Measurements from ENCODE around the gene AKR1B15.

Gene AKR1B15

DNA sequence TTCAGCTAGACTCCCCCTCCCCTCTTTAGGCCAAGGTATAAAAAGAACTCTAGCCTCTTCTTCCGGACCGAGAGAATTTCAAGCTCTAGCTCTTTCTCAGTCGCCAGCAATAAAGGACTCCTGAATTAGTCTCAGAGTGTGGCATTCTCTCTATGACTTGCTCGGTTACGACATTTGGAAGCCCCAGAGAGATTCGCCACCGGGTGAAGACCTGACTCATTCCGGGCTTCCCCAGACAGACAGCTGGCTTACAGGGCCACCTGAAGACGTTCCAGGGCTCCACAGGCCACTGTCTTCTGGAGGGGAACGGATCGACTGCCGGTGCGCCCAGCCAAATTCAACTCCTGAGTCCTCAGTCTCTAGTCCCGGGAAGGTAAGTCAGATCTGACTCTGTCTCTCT is at the start of gene AKR1B15:
Gene AKR1B15, plus strand, starts transcription at position 234 of the 400 bp plus-strand sequence. CDS start 15,510 bp downstream, outside the sequence.
- Histone ChIP-seq H3K9me3 (ENCODE audit: control insufficient read depth in 5 of 5, low read length in 5 of 5) (no peaks in the 10 kb centered on the region), H3K4me3 (ENCODE audit: low read depth in 1 of 5, low read length in 5 of 5) (peak within 1 kb of the TSS in 3 of 5 donors; percentile 26 to 40 (median 33))

DNA sequence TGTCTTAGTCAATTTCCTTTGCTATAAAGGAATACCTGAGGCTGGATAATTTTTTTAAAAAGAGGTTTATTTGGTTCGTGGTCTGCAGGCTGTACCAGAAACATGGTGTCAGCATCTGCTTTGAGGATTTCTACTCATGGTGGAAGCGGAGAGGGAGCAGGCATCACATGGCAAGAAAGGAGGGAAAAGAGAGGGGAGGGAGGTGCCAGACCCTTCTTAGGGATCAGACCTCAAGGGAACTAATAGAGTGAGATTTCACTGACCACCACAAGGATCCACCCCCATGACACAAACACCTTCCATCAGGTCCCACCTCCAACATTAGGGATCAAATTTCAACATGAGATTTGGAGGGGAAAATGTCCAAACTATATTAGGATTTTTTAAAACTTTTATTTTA is 48.5 kb upstream of the AKR1B15 start:
- no peak overlapping the region for H3K4me3 ChIP-seq (ENCODE audit: low read depth in 1 of 5, low read length in 5 of 5)
- H3K4me1 ChIP-seq (ENCODE audit: control insufficient read depth in 5 of 5, insufficient read depth in 5 of 5, low read length in 5 of 5) = peaks cover 0 to 7% (median 3%) of the 10 kb centered on the region in 5 donors
- H3K27me3 ChIP-seq (ENCODE audit: control insufficient read depth in 5 of 5, insufficient read depth in 4 of 5, low read length in 5 of 5) = no peaks in the 10 kb centered on the region
- H3K9me3 ChIP-seq (ENCODE audit: control insufficient read depth in 5 of 5, low read length in 5 of 5) = no peaks in the 10 kb centered on the region
- no peaks in the 10 kb centered on the region for H3K36me3 ChIP-seq (ENCODE audit: control insufficient read depth in 5 of 5, insufficient read depth in 5 of 5, low read length in 5 of 5)
- no peak overlapping the region for H3K27ac ChIP-seq (ENCODE audit: low read depth, low read length)
- H3K9ac ChIP-seq (ENCODE audit: low read length in 5 of 5) = no peak overlapping the region

More for the DNA sequence above, at the start of gene AKR1B15:
- Histone ChIP-seq H3K27ac (ENCODE audit: low read depth, low read length) (peak within 1 kb of the TSS; percentile 9), H3K27me3 (ENCODE audit: control insufficient read depth in 5 of 5, insufficient read depth in 4 of 5, low read length in 5 of 5) (no peaks in the 10 kb centered on the region), H3K36me3 (ENCODE audit: control insufficient read depth in 5 of 5, insufficient read depth in 5 of 5, low read length in 5 of 5) (no peaks in the 10 kb centered on the region), H3K9ac (ENCODE audit: low read length in 5 of 5) (peak within 1 kb of the TSS in 3 of 5 donors; percentile 13 to 30 (median 26)), H3K4me1 (ENCODE audit: control insufficient read depth in 5 of 5, insufficient read depth in 5 of 5, low read length in 5 of 5) (peaks cover 0 to 33% (median 21%) of the 10 kb centered on the region in 5 donors)

DNA sequence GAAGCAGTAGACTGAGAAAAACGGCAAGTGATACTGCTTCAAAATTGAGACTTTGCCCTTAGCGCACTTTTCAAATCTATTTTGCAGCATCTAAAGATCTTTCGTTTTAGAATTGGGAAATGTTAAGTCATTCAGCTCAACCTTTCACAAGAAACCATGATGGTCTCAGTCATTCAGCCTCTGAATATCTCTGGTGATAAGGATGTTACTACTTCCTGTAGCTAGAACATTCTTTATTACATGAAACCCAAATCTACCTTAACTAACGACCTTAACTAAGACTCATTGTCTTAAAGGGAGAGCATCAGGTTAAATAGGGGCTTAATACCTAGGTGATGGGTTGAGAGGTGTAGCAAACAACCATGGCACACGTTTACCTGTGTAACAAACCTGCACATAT is 47.9 kb upstream of the AKR1B15 start:
- H3K4me3 ChIP-seq (ENCODE audit: low read depth in 1 of 5, low read length in 5 of 5) = no peak overlapping the region
- no peak overlapping the region for H3K27ac ChIP-seq (ENCODE audit: low read depth, low read length)
- no peak overlapping the region for H3K9ac ChIP-seq (ENCODE audit: low read length in 5 of 5)
- H3K27me3 ChIP-seq (ENCODE audit: control insufficient read depth in 5 of 5, insufficient read depth in 4 of 5, low read length in 5 of 5) = no peaks in the 10 kb centered on the region
- H3K36me3 ChIP-seq (ENCODE audit: control insufficient read depth in 5 of 5, insufficient read depth in 5 of 5, low read length in 5 of 5) = no peaks in the 10 kb centered on the region
- H3K4me1 ChIP-seq (ENCODE audit: control insufficient read depth in 5 of 5, insufficient read depth in 5 of 5, low read length in 5 of 5) = peaks cover 0 to 7% (median 3%) of the 10 kb centered on the region in 5 donors
- H3K9me3 ChIP-seq (ENCODE audit: control insufficient read depth in 5 of 5, low read length in 5 of 5) = no peaks in the 10 kb centered on the region

DNA sequence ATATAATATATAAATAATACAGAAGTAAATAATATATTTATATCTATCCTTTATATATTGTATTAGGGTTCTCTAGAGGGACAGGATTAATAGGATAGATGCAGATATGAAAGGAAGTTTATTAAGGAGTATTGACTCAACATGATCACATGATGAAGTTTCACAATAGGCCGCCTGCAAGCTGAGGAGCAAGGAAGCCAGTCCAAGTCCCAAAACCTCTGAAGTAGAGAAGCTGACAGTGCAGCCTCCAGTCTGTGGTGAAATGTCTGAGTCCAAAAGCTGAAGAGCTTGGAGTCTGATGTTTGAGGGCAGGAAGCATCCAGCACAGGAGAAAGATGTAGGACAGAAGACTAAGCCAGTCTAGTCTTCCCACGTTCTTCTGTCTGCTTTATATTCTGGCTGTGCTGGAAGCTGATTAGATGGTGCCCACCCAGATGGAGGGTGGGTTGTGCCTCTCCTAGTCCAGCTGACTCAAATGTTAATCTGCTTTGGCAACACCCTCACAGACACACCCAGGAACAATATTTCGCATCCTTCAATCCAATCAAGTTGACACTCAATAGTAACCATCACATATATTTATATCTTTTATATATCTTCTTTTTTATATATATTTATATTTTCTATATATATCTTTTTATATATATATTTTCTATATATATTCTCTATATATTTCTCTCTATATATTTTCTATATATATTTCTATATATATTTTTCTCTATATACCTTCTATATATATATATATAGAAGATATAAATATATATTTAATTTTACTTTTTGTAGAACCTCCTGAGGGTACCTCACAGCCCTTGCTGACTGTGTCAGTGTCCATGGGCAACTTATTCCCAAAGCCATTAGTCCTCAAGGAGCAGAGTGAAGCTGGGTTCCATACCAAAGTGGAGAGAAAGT is 46.2 kb upstream of the AKR1B15 start:
- Histone ChIP-seq H3K4me1 (ENCODE audit: control insufficient read depth in 5 of 5, insufficient read depth in 5 of 5, low read length in 5 of 5) (peaks cover 0 to 7% (median 3%) of the 10 kb centered on the region in 5 donors), H3K27me3 (ENCODE audit: control insufficient read depth in 5 of 5, insufficient read depth in 4 of 5, low read length in 5 of 5) (no peaks in the 10 kb centered on the region), H3K4me3 (ENCODE audit: low read depth in 1 of 5, low read length in 5 of 5) (no peak overlapping the region), H3K36me3 (ENCODE audit: control insufficient read depth in 5 of 5, insufficient read depth in 5 of 5, low read length in 5 of 5) (no peaks in the 10 kb centered on the region), H3K9ac (ENCODE audit: low read length in 5 of 5) (no peak overlapping the region), H3K9me3 (ENCODE audit: control insufficient read depth in 5 of 5, low read length in 5 of 5) (no peaks in the 10 kb centered on the region), H3K27ac (ENCODE audit: low read depth, low read length) (no peak overlapping the region)

DNA sequence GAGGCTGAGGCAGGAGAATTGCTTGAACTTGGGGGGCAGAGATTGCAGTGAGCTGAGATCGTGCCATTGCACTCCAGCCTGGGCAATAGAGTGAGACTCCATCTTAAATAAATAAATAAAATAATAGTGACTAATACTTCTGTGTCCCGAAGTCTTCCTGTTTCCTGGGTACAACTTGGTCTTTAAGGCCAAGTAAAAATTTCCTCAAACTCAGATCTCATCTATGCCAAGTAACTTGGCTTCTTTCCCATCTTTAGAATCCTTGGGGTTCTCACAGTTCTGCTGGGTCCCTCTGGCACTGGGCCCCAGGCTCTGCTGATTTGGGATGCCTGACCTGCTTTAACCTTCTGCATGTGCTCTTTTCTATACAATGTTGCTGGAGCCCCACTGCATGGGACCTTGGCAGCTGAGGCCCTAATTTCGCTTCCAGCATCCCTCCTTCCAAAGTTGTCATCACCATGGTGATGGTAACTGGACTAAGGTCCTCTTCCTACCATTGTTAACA is 44.2 kb upstream of the AKR1B15 start:
- Histone ChIP-seq H3K9ac (ENCODE audit: low read length in 5 of 5) (no peak overlapping the region), H3K27ac (ENCODE audit: low read depth, low read length) (no peak overlapping the region), H3K4me3 (ENCODE audit: low read depth in 1 of 5, low read length in 5 of 5) (no peak overlapping the region), H3K9me3 (ENCODE audit: control insufficient read depth in 5 of 5, low read length in 5 of 5) (no peaks in the 10 kb centered on the region), H3K27me3 (ENCODE audit: control insufficient read depth in 5 of 5, insufficient read depth in 4 of 5, low read length in 5 of 5) (no peaks in the 10 kb centered on the region), H3K4me1 (ENCODE audit: control insufficient read depth in 5 of 5, insufficient read depth in 5 of 5, low read length in 5 of 5) (peaks cover 0 to 7% (median 3%) of the 10 kb centered on the region in 5 donors), H3K36me3 (ENCODE audit: control insufficient read depth in 5 of 5, insufficient read depth in 5 of 5, low read length in 5 of 5) (no peaks in the 10 kb centered on the region)

DNA sequence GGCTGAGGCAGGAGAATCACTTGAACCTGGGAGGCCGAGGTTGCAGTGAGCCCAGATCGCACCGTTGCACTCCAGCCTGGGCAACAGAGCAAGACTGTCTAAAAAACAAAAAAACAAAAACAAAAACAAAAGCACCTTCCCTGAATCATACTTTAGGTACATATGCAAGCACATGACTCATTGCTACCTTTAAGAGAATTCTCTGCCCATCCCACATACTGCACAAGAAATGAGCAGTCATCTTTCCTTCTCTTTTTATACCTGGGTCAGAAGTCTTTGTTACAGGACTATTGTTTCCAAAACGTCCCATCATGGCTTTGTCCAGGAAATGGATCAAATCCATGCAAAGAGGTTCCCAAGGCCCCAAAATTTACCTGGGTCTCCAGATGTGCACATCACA is 43.1 kb upstream of the AKR1B15 start:
- H3K9ac ChIP-seq (ENCODE audit: low read length in 5 of 5) = no peak overlapping the region
- peaks cover 0 to 7% (median 3%) of the 10 kb centered on the region in 5 donors for H3K4me1 ChIP-seq (ENCODE audit: control insufficient read depth in 5 of 5, insufficient read depth in 5 of 5, low read length in 5 of 5)
- H3K4me3 ChIP-seq (ENCODE audit: low read depth in 1 of 5, low read length in 5 of 5) = no peak overlapping the region
- H3K27me3 ChIP-seq (ENCODE audit: control insufficient read depth in 5 of 5, insufficient read depth in 4 of 5, low read length in 5 of 5) = no peaks in the 10 kb centered on the region
- no peaks in the 10 kb centered on the region for H3K9me3 ChIP-seq (ENCODE audit: control insufficient read depth in 5 of 5, low read length in 5 of 5)
- H3K27ac ChIP-seq (ENCODE audit: low read depth, low read length) = no peak overlapping the region
- no peaks in the 10 kb centered on the region for H3K36me3 ChIP-seq (ENCODE audit: control insufficient read depth in 5 of 5, insufficient read depth in 5 of 5, low read length in 5 of 5)

DNA sequence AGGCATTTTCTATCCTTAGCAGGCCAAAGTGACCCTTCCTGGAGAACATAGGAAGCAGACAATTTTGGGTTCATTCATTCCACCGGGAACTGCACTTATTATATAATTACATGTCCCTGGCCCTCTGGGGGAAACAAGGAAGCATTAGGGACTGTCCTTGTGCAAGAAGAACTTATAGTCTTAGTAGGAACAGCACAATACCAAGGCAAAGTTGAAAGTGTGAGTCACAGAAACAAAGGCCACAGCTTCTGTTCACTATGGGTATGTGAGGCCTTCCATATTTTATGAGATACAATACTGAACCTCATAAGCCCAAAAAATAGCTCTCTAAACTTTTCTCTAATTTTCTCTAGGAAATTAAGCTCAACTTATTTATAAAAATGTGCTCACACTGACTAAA is 39.9 kb upstream of the AKR1B15 start:
- H3K27me3 ChIP-seq (ENCODE audit: control insufficient read depth in 5 of 5, insufficient read depth in 4 of 5, low read length in 5 of 5) = no peaks in the 10 kb centered on the region
- no peak overlapping the region for H3K9ac ChIP-seq (ENCODE audit: low read length in 5 of 5)
- no peaks in the 10 kb centered on the region for H3K9me3 ChIP-seq (ENCODE audit: control insufficient read depth in 5 of 5, low read length in 5 of 5)
- no peak overlapping the region for H3K4me3 ChIP-seq (ENCODE audit: low read depth in 1 of 5, low read length in 5 of 5)
- H3K4me1 ChIP-seq (ENCODE audit: control insufficient read depth in 5 of 5, insufficient read depth in 5 of 5, low read length in 5 of 5) = peaks cover 0 to 4% (median 0%) of the 10 kb centered on the region in 5 donors
- no peak overlapping the region for H3K27ac ChIP-seq (ENCODE audit: low read depth, low read length)
- H3K36me3 ChIP-seq (ENCODE audit: control insufficient read depth in 5 of 5, insufficient read depth in 5 of 5, low read length in 5 of 5) = no peaks in the 10 kb centered on the region

DNA sequence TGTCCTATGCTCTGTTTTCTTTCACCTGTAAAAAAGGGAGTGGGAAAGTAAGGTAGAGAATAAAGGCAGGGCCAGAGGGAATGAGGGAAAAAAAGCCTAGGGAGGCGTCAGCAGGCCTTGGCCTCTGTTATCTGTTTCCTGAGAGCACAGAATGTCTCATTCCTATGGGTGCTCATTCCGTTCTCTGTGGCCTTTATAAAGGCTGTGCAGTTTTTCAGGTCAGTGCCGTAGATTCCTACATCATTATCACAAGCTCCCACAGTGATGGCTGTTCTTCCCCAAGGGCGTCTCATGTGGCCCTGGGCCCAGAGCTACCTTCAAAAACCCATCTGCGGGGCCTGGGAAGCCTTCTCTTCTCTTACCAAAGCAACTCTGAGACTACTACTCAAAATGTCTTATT is 38.3 kb upstream of the AKR1B15 start:
- peaks cover 0 to 10% (median 0%) of the 10 kb centered on the region in 5 donors for H3K4me1 ChIP-seq (ENCODE audit: control insufficient read depth in 5 of 5, insufficient read depth in 5 of 5, low read length in 5 of 5)
- H3K36me3 ChIP-seq (ENCODE audit: control insufficient read depth in 5 of 5, insufficient read depth in 5 of 5, low read length in 5 of 5) = no peaks in the 10 kb centered on the region
- H3K4me3 ChIP-seq (ENCODE audit: low read depth in 1 of 5, low read length in 5 of 5) = no peak overlapping the region
- no peaks in the 10 kb centered on the region for H3K27me3 ChIP-seq (ENCODE audit: control insufficient read depth in 5 of 5, insufficient read depth in 4 of 5, low read length in 5 of 5)
- H3K9ac ChIP-seq (ENCODE audit: low read length in 5 of 5) = no peak overlapping the region
- no peak overlapping the region for H3K27ac ChIP-seq (ENCODE audit: low read depth, low read length)
- H3K9me3 ChIP-seq (ENCODE audit: control insufficient read depth in 5 of 5, low read length in 5 of 5) = no peaks in the 10 kb centered on the region

DNA sequence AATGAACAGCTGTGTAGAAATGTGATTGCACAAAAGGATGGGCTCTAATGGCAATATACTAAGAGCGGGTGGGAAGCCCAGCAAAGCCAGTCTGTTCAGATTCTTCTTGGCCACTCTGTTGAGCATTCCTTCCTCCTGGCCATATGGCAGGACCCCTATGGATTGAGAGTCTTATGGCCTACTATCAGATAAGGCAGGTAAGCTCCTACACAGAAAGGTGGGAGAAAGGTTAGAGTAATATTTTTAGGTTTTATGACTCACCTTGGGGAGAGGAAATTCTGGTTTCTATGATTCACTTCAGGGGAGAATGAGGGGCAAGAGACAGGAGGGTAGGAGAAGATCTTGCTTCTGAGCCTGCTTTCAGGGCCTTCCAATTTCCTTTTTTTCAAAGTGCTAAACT is 36.6 kb upstream of the AKR1B15 start:
- peaks cover 0 to 10% (median 0%) of the 10 kb centered on the region in 5 donors for H3K4me1 ChIP-seq (ENCODE audit: control insufficient read depth in 5 of 5, insufficient read depth in 5 of 5, low read length in 5 of 5)
- no peak overlapping the region for H3K4me3 ChIP-seq (ENCODE audit: low read depth in 1 of 5, low read length in 5 of 5)
- H3K9me3 ChIP-seq (ENCODE audit: control insufficient read depth in 5 of 5, low read length in 5 of 5) = no peaks in the 10 kb centered on the region
- no peaks in the 10 kb centered on the region for H3K36me3 ChIP-seq (ENCODE audit: control insufficient read depth in 5 of 5, insufficient read depth in 5 of 5, low read length in 5 of 5)
- H3K27ac ChIP-seq (ENCODE audit: low read depth, low read length) = no peak overlapping the region
- no peak overlapping the region for H3K9ac ChIP-seq (ENCODE audit: low read length in 5 of 5)
- no peaks in the 10 kb centered on the region for H3K27me3 ChIP-seq (ENCODE audit: control insufficient read depth in 5 of 5, insufficient read depth in 4 of 5, low read length in 5 of 5)

DNA sequence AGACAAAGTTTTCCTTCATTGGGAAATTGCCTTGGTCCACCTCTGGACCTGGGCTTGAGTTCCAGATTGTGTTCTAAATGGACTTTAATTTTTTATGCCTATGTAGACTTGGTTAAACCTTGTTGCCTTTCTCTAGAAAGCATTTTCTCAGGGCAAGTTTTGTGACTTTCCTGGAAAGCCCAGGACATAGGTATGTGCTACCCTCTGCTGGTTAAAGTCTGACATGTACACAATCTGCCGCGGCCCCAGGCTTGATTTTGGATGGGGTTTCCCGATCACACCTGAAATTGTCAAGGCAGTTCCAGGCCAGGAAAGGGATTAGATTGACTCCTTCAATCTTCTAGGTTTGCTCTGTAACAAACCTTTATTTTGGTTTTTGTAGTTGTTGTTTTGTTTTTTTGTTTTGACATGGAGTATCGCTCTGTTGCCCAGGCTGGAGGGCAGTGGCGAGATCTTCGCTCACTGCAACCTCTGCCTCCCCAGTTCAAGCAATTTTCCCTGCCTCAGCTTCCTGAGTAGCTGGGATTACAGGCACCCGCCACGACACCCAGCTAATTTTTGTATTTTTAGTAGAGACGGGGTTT is 35.6 kb upstream of the AKR1B15 start:
- no peak overlapping the region for H3K27ac ChIP-seq (ENCODE audit: low read depth, low read length)

More for the DNA sequence above, 35.6 kb upstream of the AKR1B15 start:
- Histone ChIP-seq H3K4me3 (ENCODE audit: low read depth in 1 of 5, low read length in 5 of 5) (no peak overlapping the region), H3K27me3 (ENCODE audit: control insufficient read depth in 5 of 5, insufficient read depth in 4 of 5, low read length in 5 of 5) (no peaks in the 10 kb centered on the region), H3K9ac (ENCODE audit: low read length in 5 of 5) (no peak overlapping the region), H3K4me1 (ENCODE audit: control insufficient read depth in 5 of 5, insufficient read depth in 5 of 5, low read length in 5 of 5) (peaks cover 0 to 10% (median 0%) of the 10 kb centered on the region in 5 donors), H3K36me3 (ENCODE audit: control insufficient read depth in 5 of 5, insufficient read depth in 5 of 5, low read length in 5 of 5) (no peaks in the 10 kb centered on the region), H3K9me3 (ENCODE audit: control insufficient read depth in 5 of 5, low read length in 5 of 5) (no peaks in the 10 kb centered on the region)

Measured in subcutaneous abdominal adipose tissue (tissue), 5 donors.